GM23338 (cell line): Measurements from ENCODE around the gene PGAP1. TPM values are rescaled to one million over a fixed set of nuclear protein-coding genes. Genes with fewer than 3 reads are reported as not detected.

Experiments used
- ATAC-seq: fragments of 200-7000 bp; cut with Tn5 transposase; 3 replicates; pipeline ENCODE4 v1.9.1; 2020
- DNase-seq: peaks from one replicate; pipeline ENCODE4 v3.0.0-alpha.2; 2015; ENCODE audit warnings: low spot score
- H2AFZ ChIP-seq: fragments of 200-600 bp; sonication (generic); 2 replicates; pipeline ENCODE4 v1.8.0; 2016; ENCODE audit warnings: antibody characterized with exemption, mild to moderate bottlenecking, moderate library complexity
- H3F3A ChIP-seq: fragments of 200-600 bp; sonication (generic); replicated peaks from 2 replicates; pipeline ENCODE4 v1.8.0; 2017; ENCODE audit warnings: antibody characterized with exemption, mixed run types, low read depth
- H3K27ac ChIP-seq: fragments of 200-600 bp; sonication (generic); 2 replicates; pipeline ENCODE4 v1.6.1; 2016; ENCODE audit warnings: low read depth
- H3K27me3 ChIP-seq: fragments of 200-600 bp; sonication (generic); 2 replicates; pipeline ENCODE4 v1.8.0; 2016; ENCODE audit warnings: mild to moderate bottlenecking, mixed run types, moderate library complexity; ENCODE audit not compliant: insufficient read depth
- H3K36me3 ChIP-seq: fragments of 200-600 bp; sonication (generic); 2 replicates; pipeline ENCODE4 v1.8.0; 2016; ENCODE audit warnings: mild to moderate bottlenecking; ENCODE audit not compliant: insufficient read depth
- H3K4me1 ChIP-seq: fragments of 200-600 bp; sonication (generic); 2 replicates; pipeline ENCODE4 v1.8.0; 2016; ENCODE audit warnings: mild to moderate bottlenecking, moderate library complexity; ENCODE audit not compliant: insufficient read depth
- H3K4me2 ChIP-seq: fragments of 200-600 bp; sonication (generic); 2 replicates; pipeline ENCODE4 v1.7.1; 2017; ENCODE audit warnings: mixed run types
- H3K4me3 ChIP-seq: fragments of 200-600 bp; sonication (generic); 2 replicates; pipeline ENCODE4 v1.6.1; 2016; ENCODE audit warnings: mixed run types
- H3K79me2 ChIP-seq: fragments of 200-600 bp; sonication (generic); replicated peaks from 2 replicates; pipeline ENCODE4 v1.8.0; 2017; ENCODE audit warnings: mild to moderate bottlenecking; ENCODE audit not compliant: insufficient read depth
- H3K9me2 ChIP-seq: fragments of 200-600 bp; sonication (generic); 2 replicates; pipeline ENCODE4 v1.8.0; 2017; ENCODE audit not compliant: insufficient read depth
- H4K20me1 ChIP-seq: fragments of 200-600 bp; sonication (generic); replicated peaks from 2 replicates; pipeline ENCODE4 v1.8.0; 2017; ENCODE audit warnings: mild to moderate bottlenecking; ENCODE audit not compliant: insufficient read depth
- H3K27ac Mint-ChIP-seq: 2 replicates; pipeline ENCODE4 v1.8.0; 2020; ENCODE audit warnings: inconsistent platforms, mild to moderate bottlenecking, moderate library complexity, mixed read lengths
- H3K27me3 Mint-ChIP-seq: 3 replicates; pipeline ENCODE4 v1.8.0; 2022; ENCODE audit warnings: low read depth, mild to moderate bottlenecking, moderate library complexity, mixed read lengths, inconsistent platforms; ENCODE audit not compliant: insufficient read depth, poor library complexity
- H3K36me3 Mint-ChIP-seq: 3 replicates; pipeline ENCODE4 v1.8.0; 2021; ENCODE audit warnings: low read depth, mild to moderate bottlenecking, inconsistent platforms, moderate library complexity, mixed read lengths
- H3K4me1 Mint-ChIP-seq: 3 replicates; pipeline ENCODE4 v1.8.0; 2020; ENCODE audit warnings: mild to moderate bottlenecking, inconsistent platforms, mixed read lengths
- H3K4me3 Mint-ChIP-seq: 3 replicates; pipeline ENCODE4 v1.8.0; 2021; ENCODE audit warnings: moderate library complexity, mild to moderate bottlenecking, inconsistent platforms, mixed read lengths
- H3K9me3 Mint-ChIP-seq: 3 replicates; pipeline ENCODE4 v1.8.0; 2020; ENCODE audit warnings: moderate library complexity, mild to moderate bottlenecking, inconsistent platforms, mixed read lengths
- CREB1 ChIP-seq: fragments of 250-450 bp; sonication (Bioruptor Pico); IDR thresholded peaks from 2 replicates; pipeline ENCODE4 v1.5.0; 2020; ENCODE audit warnings: low read depth, mild to moderate bottlenecking, moderate library complexity
- EZH2 ChIP-seq: fragments of 200-600 bp; sonication (generic); IDR thresholded peaks from one replicate; pipeline ENCODE4 v1.8.0; 2017; ENCODE audit warnings: antibody characterized with exemption, mild to moderate bottlenecking, low read depth; ENCODE audit not compliant: unreplicated experiment
- EZH2phosphoT487 ChIP-seq: fragments of 200-600 bp; sonication (generic); IDR thresholded peaks from one replicate; pipeline ENCODE4 v1.8.1; 2018; ENCODE audit warnings: antibody characterized with exemption; ENCODE audit not compliant: unreplicated experiment
- JUNB ChIP-seq: IDR thresholded peaks from one replicate; pipeline ENCODE4 v1.6.1; 2016; ENCODE audit warnings: antibody characterized with exemption; ENCODE audit not compliant: unreplicated experiment
- NANOG ChIP-seq: IDR thresholded peaks from 2 replicates; pipeline ENCODE4 v1.6.1; 2016; ENCODE audit warnings: antibody characterized with exemption, borderline replicate concordance
- POLR2AphosphoS5 ChIP-seq: IDR thresholded peaks from 2 replicates; pipeline ENCODE4 v1.6.1; 2016; ENCODE audit warnings: antibody characterized with exemption, low read depth
- STAT1 ChIP-seq: IDR thresholded peaks from one replicate; pipeline ENCODE4 v1.6.1; 2016; ENCODE audit warnings: antibody characterized with exemption; ENCODE audit not compliant: unreplicated experiment
- ZNF114 ChIP-seq: fragments of 250-450 bp; sonication (Bioruptor Pico); IDR thresholded peaks from 2 replicates; pipeline ENCODE4 v1.5.0; 2020; ENCODE audit warnings: mild to moderate bottlenecking, moderate library complexity
- ZNF331 ChIP-seq: fragments of 250-450 bp; sonication (Bioruptor Pico); IDR thresholded peaks from 2 replicates; pipeline ENCODE4 v1.5.0; 2020; ENCODE audit warnings: low read depth, mild to moderate bottlenecking, moderate library complexity
- polyA plus RNA-seq: library from polyadenylated mRNA; unstranded; fragments of >200 nt; fragmentation: Nextera tagmentation; extraction: Ambion mirVana; gene quantifications from 2 replicates; pipeline ENCODE4 v1.2.1, GENCODE V29; 2016
- total RNA-seq: library from RNA; depleted of rRNA; stranded (reverse); fragments of >200 nt; shearing (Covaris generic); gene quantifications from 2 replicates; pipeline ENCODE4 v1.2.3, GENCODE V29; 2014
- TF ChIP-seq, protein P1 (sequence below): IDR thresholded peaks from one replicate; pipeline ENCODE4 v1.6.1; 2018; ENCODE audit warnings: antibody characterized with exemption; ENCODE audit not compliant: unreplicated experiment
- TF ChIP-seq, protein P2 (sequence below): IDR thresholded peaks from 2 replicates; pipeline ENCODE4 v1.6.1; 2016; ENCODE audit warnings: antibody characterized with exemption

The PGAP1 gene
- total and polyA plus RNA-seq, 2 experiments from 2014 or later = 9.8 to 26.5 TPM

DNA sequence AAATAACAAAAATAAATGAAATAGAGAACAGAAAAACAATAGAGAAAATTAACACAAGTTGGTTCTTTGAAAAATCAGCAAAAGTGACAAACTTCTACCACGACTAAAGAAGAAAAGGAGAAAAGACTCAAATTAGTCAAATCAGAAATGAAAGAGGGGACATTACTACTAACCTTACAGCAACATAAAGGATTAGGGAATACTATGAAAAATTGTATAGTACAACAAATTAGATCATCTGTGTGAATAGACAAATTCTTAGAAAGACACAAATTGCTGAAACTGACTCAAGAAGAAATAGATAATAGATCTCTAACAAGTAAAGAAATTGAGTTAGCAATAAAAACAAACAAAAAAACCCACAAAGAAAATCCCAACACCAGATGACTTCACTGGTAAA is 48.5 kb upstream of the PGAP1 start (continued):
- TF ChIP-seq, protein P1, sequence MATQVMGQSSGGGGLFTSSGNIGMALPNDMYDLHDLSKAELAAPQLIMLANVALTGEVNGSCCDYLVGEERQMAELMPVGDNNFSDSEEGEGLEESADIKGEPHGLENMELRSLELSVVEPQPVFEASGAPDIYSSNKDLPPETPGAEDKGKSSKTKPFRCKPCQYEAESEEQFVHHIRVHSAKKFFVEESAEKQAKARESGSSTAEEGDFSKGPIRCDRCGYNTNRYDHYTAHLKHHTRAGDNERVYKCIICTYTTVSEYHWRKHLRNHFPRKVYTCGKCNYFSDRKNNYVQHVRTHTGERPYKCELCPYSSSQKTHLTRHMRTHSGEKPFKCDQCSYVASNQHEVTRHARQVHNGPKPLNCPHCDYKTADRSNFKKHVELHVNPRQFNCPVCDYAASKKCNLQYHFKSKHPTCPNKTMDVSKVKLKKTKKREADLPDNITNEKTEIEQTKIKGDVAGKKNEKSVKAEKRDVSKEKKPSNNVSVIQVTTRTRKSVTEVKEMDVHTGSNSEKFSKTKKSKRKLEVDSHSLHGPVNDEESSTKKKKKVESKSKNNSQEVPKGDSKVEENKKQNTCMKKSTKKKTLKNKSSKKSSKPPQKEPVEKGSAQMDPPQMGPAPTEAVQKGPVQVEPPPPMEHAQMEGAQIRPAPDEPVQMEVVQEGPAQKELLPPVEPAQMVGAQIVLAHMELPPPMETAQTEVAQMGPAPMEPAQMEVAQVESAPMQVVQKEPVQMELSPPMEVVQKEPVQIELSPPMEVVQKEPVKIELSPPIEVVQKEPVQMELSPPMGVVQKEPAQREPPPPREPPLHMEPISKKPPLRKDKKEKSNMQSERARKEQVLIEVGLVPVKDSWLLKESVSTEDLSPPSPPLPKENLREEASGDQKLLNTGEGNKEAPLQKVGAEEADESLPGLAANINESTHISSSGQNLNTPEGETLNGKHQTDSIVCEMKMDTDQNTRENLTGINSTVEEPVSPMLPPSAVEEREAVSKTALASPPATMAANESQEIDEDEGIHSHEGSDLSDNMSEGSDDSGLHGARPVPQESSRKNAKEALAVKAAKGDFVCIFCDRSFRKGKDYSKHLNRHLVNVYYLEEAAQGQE = no peak
- no peak for TF ChIP-seq CREB1 (CRISPR knock-in tag)
- TF ChIP-seq JUNB = no peak
- no peak for TF ChIP-seq EZH2
- TF ChIP-seq POLR2AphosphoS5 = no peak
- TF ChIP-seq NANOG = no peak
- no peak for TF ChIP-seq ZNF114
- TF ChIP-seq, protein P2, sequence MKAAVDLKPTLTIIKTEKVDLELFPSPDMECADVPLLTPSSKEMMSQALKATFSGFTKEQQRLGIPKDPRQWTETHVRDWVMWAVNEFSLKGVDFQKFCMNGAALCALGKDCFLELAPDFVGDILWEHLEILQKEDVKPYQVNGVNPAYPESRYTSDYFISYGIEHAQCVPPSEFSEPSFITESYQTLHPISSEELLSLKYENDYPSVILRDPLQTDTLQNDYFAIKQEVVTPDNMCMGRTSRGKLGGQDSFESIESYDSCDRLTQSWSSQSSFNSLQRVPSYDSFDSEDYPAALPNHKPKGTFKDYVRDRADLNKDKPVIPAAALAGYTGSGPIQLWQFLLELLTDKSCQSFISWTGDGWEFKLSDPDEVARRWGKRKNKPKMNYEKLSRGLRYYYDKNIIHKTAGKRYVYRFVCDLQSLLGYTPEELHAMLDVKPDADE = no peak
- TF ChIP-seq STAT1 = no peak

DNA sequence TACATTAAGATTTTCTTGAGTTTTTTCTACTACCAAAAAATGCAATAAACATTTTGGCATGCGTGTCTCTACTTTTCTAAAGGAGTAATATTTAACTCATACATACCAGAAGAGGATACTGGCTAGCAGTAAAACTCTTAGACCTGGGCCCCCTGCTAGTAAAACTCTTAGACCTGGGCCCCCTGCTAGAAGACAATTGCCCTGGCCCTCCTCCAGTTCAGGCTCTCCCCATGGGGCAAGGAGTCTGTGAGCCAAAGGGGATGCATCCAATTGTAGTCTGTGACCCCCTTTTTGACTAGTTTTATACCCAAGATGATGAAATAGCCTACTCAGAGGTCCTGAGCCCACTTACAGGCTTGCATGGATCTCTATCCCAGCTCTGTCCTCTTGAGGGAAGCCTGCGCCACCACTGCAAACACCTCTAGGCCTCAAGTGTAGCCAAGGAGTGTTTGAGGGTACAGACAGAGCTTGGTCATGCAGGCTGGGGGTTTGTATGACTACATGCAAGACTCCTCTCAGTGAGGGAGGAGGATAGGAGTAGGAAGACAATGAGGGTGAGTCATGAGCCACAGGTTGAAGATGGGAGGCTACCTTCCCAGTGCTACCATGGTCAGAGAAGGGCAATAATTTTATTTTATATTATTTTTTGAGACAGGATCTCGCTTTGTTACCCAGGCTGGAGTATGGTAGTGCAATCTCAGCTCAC is 45.2 kb upstream of the PGAP1 start:
- Mint-ChIP-seq H3K27me3 (no peaks in the 10 kb centered on the region), H3K9me3 (peaks cover 15% of the 10 kb centered on the region), H3K27ac (peak overlapping the region; percentile 93), H3K4me3 (no peak overlapping the region), H3K4me1 (peaks cover 18% of the 10 kb centered on the region), H3K36me3 (peaks cover 14% of the 10 kb centered on the region)
- Histone ChIP-seq H3F3A (no peaks in the 10 kb centered on the region), H3K79me2 (no peaks in the 10 kb centered on the region), H3K4me3 (no peak overlapping the region), H4K20me1 (no peaks in the 10 kb centered on the region), H2AFZ (peak overlapping the region; percentile 88), H3K36me3 (no peaks in the 10 kb centered on the region), H3K27me3 (no peaks in the 10 kb centered on the region), H3K4me2 (no peak overlapping the region), H3K27ac (no peak overlapping the region), H3K4me1 (peaks cover 7% of the 10 kb centered on the region), H3K9me2 (no peaks in the 10 kb centered on the region)
- DNase-seq = no peak
- TF ChIP-seq STAT1 = no peak
- ATAC-seq = peak; percentile 77

DNA sequence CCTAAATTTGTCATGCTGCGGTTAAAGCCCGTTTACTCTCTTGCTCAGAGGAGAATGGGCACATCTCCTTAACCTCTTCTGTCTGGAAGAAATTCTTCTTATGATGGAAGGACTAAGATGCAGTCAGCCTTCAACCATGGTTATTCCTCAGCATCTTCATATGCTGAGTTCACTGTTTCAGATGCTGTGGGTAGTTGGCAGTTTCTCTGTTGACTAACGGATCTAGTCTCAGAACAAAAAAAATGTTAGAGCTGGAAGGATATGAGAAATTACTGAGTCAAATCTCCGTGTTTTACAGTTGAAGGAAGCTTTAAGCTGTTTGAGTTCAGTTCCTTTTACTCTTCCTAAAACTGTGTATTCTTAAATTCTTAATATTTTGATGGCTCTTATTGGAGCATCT is 43.6 kb upstream of the PGAP1 start:
- no peaks in the 10 kb centered on the region for H3K27me3 ChIP-seq
- no peak overlapping the region for H3K4me2 ChIP-seq
- no peaks in the 10 kb centered on the region for H3K36me3 ChIP-seq
- ATAC-seq (no peak), DNase-seq (no peak)
- H3K4me3 Mint-ChIP-seq = no peak overlapping the region
- H3K27ac Mint-ChIP-seq = no peak overlapping the region
- H3K27ac ChIP-seq = no peak overlapping the region
- no peaks in the 10 kb centered on the region for H3K27me3 Mint-ChIP-seq
- no peaks in the 10 kb centered on the region for H3K9me2 ChIP-seq
- no peak overlapping the region for H3K4me3 ChIP-seq
- H3K36me3 Mint-ChIP-seq = peaks cover 14% of the 10 kb centered on the region
- no peaks in the 10 kb centered on the region for H3F3A ChIP-seq
- H3K4me1 Mint-ChIP-seq = peaks cover 32% of the 10 kb centered on the region
- H3K9me3 Mint-ChIP-seq = peaks cover 15% of the 10 kb centered on the region
- no peaks in the 10 kb centered on the region for H3K79me2 ChIP-seq
- H4K20me1 ChIP-seq = no peaks in the 10 kb centered on the region
- H3K4me1 ChIP-seq = peaks cover 19% of the 10 kb centered on the region
- H2AFZ ChIP-seq = no peak overlapping the region
- no peak for TF ChIP-seq POLR2AphosphoS5
- no peak for TF ChIP-seq JUNB
- TF ChIP-seq ZNF331 (CRISPR knock-in tag) = no peak
- no peak for TF ChIP-seq STAT1
- no peak for TF ChIP-seq EZH2phosphoT487
- TF ChIP-seq NANOG = no peak
- TF ChIP-seq CREB1 (CRISPR knock-in tag) = no peak
- TF ChIP-seq, protein P2 = no peak
